Activated naive CD8-positive, alpha-beta T cell treated with anti-CD3 and anti-CD28 coated beads, Interleukin-2, amount 10 ng/mL, durations not matched to agents 7 days and 5 days (primary cell): ENCODE data around the gene VPS8. TPM values are rescaled to one million over a fixed set of nuclear protein-coding genes. Genes with fewer than 3 reads are reported as not detected.

ENCODE experiments used
- ATAC-seq: fragments of 150-1000 bp; cut with Tn5 transposase; one replicate; pipeline ENCODE4 v1.10.0; 2021; ENCODE audit warnings: low read depth, moderate library complexity
- POLR2A ChIA-PET: fragments of 350-600 bp; sonication (Branson Sonifier 250); formaldehyde crosslinking; loops from one replicate; lab custom pipeline; 2021; ENCODE audit warnings: antibody characterized with exemption; lab: Charles Lee
- DNase-seq: peaks from one replicate; pipeline ENCODE4 v3.0.0; 2021
- H3K27ac Mint-ChIP-seq: one replicate; pipeline ENCODE4 v1.8.0; 2022; ENCODE audit warnings: mild to moderate bottlenecking, mixed read lengths
- H3K27me3 Mint-ChIP-seq: one replicate; pipeline ENCODE4 v1.8.0; 2022; ENCODE audit warnings: mild to moderate bottlenecking, moderate library complexity, mixed read lengths
- H3K36me3 Mint-ChIP-seq: one replicate; pipeline ENCODE4 v1.8.0; 2021; ENCODE audit warnings: mild to moderate bottlenecking, mixed read lengths
- H3K4me1 Mint-ChIP-seq: one replicate; pipeline ENCODE4 v1.8.0; 2021; ENCODE audit warnings: mixed read lengths
- H3K4me3 Mint-ChIP-seq: one replicate; pipeline ENCODE4 v1.8.0; 2022; ENCODE audit warnings: mild to moderate bottlenecking, moderate library complexity, mixed read lengths
- H3K9me3 Mint-ChIP-seq: one replicate; pipeline ENCODE4 v1.8.0; 2021; ENCODE audit warnings: mixed read lengths
- total RNA-seq, 2 experiments: library from RNA; stranded (reverse); gene quantifications; one replicate each; pipeline ENCODE4 v1.2.3, GENCODE V29; 2021

The VPS8 gene
- total RNA-seq, 2 experiments from 2014 or later, result 56.8 to 59.1 TPM

- ATAC-seq, result no peak
- H3K4me1 Mint-ChIP-seq, result no peaks in the 10 kb centered on the region
- no peak overlapping the region for H3K4me3 Mint-ChIP-seq
- no peaks in the 10 kb centered on the region for H3K36me3 Mint-ChIP-seq
- H3K9me3 Mint-ChIP-seq, result no peaks in the 10 kb centered on the region
- DNase-seq, result no peak
- peaks cover 17% of the 10 kb centered on the region for H3K27me3 Mint-ChIP-seq
- POLR2A ChIA-PET, result no interaction called here
- H3K27ac Mint-ChIP-seq, result no peak overlapping the region
Measured at GRCh38 chr3:185082829-185083228, 270.9 kb downstream of the VPS8 start.

- Mint-ChIP-seq H3K27me3 (peaks cover 22% of the 10 kb centered on the region), H3K27ac (no peak overlapping the region), H3K4me1 (no peaks in the 10 kb centered on the region), H3K4me3 (no peak overlapping the region), H3K9me3 (no peaks in the 10 kb centered on the region), H3K36me3 (no peaks in the 10 kb centered on the region)
- DNase-seq (no peak), ATAC-seq (no peak)
- POLR2A ChIA-PET, result no interaction called here
Measured at GRCh38 chr3:185084402-185084801, 272.4 kb downstream of the VPS8 start.

- Mint-ChIP-seq H3K36me3 (no peaks in the 10 kb centered on the region), H3K4me1 (no peaks in the 10 kb centered on the region), H3K4me3 (no peak overlapping the region), H3K27me3 (peaks cover 22% of the 10 kb centered on the region), H3K27ac (no peak overlapping the region), H3K9me3 (no peaks in the 10 kb centered on the region)
- DNase-seq (no peak), ATAC-seq (no peak)
- POLR2A ChIA-PET, result no interaction called here
Measured at GRCh38 chr3:185084901-185085300, 272.9 kb downstream of the VPS8 start.

GRCh38 chr3:185087419-185087818 lies 275.5 kb downstream of the VPS8 start:
- POLR2A ChIA-PET, result no interaction called here
- Mint-ChIP-seq H3K27ac (no peak overlapping the region), H3K4me1 (no peaks in the 10 kb centered on the region), H3K36me3 (no peaks in the 10 kb centered on the region), H3K27me3 (peaks cover 19% of the 10 kb centered on the region), H3K4me3 (no peak overlapping the region), H3K9me3 (no peaks in the 10 kb centered on the region)
- ATAC-seq, result no peak
- no peak for DNase-seq

- no peaks in the 10 kb centered on the region for H3K4me1 Mint-ChIP-seq
Measured at GRCh38 chr3:185089343-185089742, 277.4 kb downstream of the VPS8 start.

GRCh38 chr3:185089751-185090150 lies 277.8 kb downstream of the VPS8 start:
- POLR2A ChIA-PET, result no interaction called here
- no peak for DNase-seq
- ATAC-seq, result no peak
- no peaks in the 10 kb centered on the region for H3K9me3 Mint-ChIP-seq
- H3K4me1 Mint-ChIP-seq, result no peaks in the 10 kb centered on the region
- H3K36me3 Mint-ChIP-seq, result no peaks in the 10 kb centered on the region
- no peak overlapping the region for H3K27ac Mint-ChIP-seq
- H3K4me3 Mint-ChIP-seq, result no peak overlapping the region
- H3K27me3 Mint-ChIP-seq, result peaks cover 14% of the 10 kb centered on the region

More at GRCh38 chr3:185089343-185089742, 277.4 kb downstream of the VPS8 start:
- POLR2A ChIA-PET, result no interaction called here
- Mint-ChIP-seq H3K9me3 (no peaks in the 10 kb centered on the region), H3K36me3 (no peaks in the 10 kb centered on the region), H3K27me3 (peaks cover 17% of the 10 kb centered on the region), H3K4me3 (no peak overlapping the region), H3K27ac (no peak overlapping the region)
- DNase-seq (no peak), ATAC-seq (no peak)

- POLR2A ChIA-PET, result no interaction called here
- ATAC-seq, result no peak
- Mint-ChIP-seq H3K27me3 (peaks cover 6% of the 10 kb centered on the region), H3K4me1 (no peaks in the 10 kb centered on the region), H3K9me3 (no peaks in the 10 kb centered on the region), H3K36me3 (no peaks in the 10 kb centered on the region), H3K27ac (no peak overlapping the region), H3K4me3 (no peak overlapping the region)
- DNase-seq, result no peak
Measured at GRCh38 chr3:185090811-185091210, 278.8 kb downstream of the VPS8 start.

GRCh38 chr3:185093116-185093515 lies 281.1 kb downstream of the VPS8 start:
- H3K4me1 Mint-ChIP-seq, result no peaks in the 10 kb centered on the region
- POLR2A ChIA-PET, result no interaction called here
- no peak for ATAC-seq

GRCh38 chr3:185094697-185095096 lies 282.7 kb downstream of the VPS8 start:
- H3K9me3 Mint-ChIP-seq, result no peaks in the 10 kb centered on the region
- peaks cover 13% of the 10 kb centered on the region for H3K27me3 Mint-ChIP-seq
- H3K27ac Mint-ChIP-seq, result no peak overlapping the region
- no peak for ATAC-seq
- POLR2A ChIA-PET, result no interaction called here
- no peak for DNase-seq
- no peak overlapping the region for H3K4me3 Mint-ChIP-seq
- no peaks in the 10 kb centered on the region for H3K36me3 Mint-ChIP-seq
- H3K4me1 Mint-ChIP-seq, result no peaks in the 10 kb centered on the region

More at GRCh38 chr3:185093116-185093515, 281.1 kb downstream of the VPS8 start:
- H3K9me3 Mint-ChIP-seq, result no peaks in the 10 kb centered on the region
- no peak for DNase-seq
- H3K4me3 Mint-ChIP-seq, result no peak overlapping the region
- H3K27ac Mint-ChIP-seq, result no peak overlapping the region
- H3K36me3 Mint-ChIP-seq, result no peaks in the 10 kb centered on the region
- peaks cover 6% of the 10 kb centered on the region for H3K27me3 Mint-ChIP-seq

Other genes starting within 250 kb of the VPS8 start
- gene MAGEF1, start 100.1 kb upstream of the VPS8 start, total RNA-seq, result 1 to 10 TPM; 4.9 to 6.0 TPM